ENCODE results near the gene HDAC4. TPM values are rescaled to one million over a fixed set of nuclear protein-coding genes. Genes with fewer than 3 reads are reported as not detected.

HDAC4 gene
- total RNA-seq, 1 donor from 2014 or later = 6.8 TPM

DNA sequence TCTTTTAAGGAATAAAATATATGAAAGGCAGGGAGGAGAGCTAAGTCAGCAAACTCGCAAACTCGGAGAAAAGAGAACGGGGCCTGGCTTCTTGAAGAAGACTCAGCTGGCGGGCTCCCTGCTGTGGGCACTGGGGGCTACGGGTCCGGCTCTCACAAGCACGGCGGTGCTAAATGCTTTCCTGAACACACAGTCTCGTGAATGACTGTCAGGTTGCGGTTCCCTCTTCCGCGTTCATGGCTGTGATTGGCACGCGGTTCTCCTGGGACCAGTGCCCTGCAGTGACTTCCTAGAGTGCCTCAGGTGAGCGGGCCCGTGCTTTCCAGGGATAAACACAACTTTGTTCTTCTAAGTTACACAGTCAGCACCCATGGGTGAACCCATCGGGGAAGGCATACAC lies 208.4 kb downstream of the HDAC4 start:
- no peak for DNase-seq (ENCODE audit: low read depth, low spot score)

DNA sequence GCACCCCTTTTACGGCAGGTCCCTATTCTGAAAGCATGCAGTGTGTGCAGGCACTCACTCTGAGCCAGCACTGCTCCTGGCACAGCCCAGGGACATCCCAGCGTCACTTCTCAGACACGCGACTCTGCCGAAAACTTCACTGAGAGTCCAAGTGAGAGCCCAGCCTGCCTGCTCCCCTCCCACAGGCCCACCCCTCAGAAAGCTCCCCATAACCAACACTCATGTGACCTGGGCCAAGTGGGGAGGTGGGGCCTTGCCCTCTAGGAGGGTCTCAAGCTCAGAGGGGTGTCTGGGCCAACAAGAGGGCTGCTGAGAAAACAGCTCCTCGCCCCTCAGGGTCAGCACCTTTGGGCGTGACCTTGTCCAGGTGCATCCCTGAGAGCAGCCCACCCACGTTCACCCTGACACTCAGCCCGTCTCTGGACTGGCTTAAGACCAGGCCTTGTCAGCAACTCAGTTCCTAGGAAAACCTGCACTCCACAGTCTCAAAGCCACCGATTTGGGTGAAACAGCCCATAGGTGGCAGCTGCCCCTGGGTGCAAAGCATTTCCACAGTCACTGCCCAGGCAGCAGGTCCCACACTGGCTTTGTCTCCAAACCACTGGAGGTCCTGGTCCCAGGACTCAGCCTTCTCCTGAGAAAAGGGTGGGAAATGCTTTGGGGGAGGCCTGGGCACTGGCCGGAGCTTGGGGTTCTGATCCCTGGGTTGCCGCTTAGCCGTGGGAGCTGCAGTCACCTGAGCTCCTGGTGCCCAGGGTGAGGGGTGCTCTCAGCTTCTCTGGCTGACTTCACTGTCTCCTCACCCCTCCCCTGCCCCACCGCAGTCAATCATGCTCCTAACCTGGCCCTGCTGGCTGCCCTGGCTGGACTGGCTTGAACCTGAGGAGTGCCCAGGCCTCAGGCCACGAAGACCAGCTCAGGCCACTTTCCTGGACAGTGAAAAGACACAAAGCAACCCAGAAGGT lies 209.6 kb downstream of the HDAC4 start:
- no peak for DNase-seq (ENCODE audit: low read depth, low spot score)

DNA sequence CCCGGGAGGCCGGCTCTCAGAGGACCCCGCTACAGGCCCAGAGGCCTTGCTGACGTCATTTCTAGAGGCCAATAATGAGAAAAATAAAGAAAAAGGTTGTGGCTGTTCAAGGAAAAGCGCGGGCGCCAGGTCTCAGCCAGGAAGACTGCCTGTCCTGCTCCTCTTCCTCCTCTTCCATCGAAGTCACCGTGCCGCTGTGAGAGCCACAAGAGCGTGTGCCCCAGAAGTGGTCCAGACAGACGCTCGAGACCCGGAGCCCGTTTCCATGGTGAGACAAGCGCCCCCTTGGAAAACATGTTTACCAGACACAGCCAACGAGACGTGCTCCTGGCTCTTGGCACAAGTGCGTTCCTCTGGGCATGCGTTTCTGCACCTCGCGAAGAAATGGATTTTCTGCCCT lies 210.5 kb downstream of the HDAC4 start:
- DNase-seq (ENCODE audit: low read depth, low spot score) = no peak

DNA sequence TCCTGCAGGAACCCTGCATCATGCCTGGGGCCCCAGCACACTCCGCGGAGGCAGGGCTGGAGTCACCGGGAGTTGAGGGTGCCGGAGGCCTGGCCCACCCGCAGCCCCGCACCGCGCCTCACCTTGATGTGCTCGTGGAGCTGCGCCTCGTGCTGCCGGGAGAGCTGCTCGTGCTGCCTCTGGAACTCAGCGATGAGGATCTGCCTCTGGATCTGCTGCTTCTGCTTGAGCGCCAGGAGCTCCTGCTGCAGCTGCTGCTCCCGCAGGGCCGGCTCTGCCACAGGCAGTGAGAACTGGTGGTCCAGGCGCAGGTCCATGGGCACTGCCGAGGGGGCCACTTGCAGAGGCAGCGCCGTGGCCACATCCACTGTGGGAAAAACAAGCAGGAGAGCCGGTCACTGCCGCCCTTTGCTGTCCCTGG lies 211.1 kb downstream of the HDAC4 start:
- DNase-seq (ENCODE audit: low read depth, low spot score) = no peak

DNA sequence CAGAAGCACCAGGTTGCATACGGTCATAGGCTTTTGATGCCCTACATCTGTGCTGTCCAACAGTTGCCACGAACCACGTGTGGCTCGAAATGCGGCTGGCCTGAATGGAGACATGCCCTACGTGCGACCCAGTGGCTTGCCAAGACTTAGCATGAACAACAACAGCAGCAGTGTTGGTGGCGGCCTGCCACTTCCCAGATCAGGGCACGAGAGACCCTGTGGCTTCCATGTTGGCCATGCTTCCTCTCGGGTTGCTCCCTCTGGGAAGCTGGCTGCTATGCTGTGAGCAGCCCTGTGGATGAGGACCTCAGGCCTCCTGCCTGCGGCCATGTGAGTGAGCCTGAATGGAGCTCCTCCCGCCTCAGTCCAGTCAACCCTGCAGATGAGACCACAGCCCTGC lies 212.3 kb downstream of the HDAC4 start:
- DNase-seq (ENCODE audit: low read depth, low spot score) = no peak

DNA sequence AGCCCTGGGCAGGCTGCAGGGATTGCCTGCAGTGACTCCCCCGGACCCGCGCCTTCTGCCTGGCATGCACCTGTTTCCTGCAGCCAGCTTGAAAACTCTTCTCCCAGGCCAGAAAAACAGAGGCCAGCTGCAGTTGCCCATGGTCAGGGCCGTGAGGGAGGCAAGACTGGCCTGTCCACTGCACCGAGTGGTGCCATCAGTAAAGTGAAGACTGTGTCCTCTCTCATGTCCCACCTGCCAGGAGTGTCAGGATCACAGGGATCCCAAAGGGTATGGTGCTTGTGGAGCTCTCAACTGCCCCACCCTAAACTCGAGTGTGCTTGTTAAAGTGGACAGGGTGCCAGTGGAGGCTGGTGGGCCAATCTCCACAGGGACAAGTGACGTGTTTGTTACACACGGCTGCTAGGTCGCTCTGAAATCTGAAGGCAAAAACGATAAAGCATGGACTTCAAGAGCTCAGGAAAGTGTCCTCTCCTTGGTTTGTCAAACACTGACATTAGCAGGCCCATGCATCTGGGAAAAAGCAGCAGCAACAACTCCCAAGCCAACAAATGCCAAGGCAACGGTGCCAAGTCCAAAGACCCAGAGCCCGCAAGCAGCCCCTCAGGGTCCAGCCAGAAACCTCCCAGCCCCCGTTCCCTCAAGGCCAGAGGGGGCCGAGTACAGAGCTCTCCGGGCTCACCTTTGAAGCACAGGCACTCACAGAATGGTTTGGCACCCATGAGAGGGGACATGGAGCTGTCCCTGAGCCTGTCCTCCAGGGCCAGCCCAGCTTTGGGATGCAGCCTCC lies 213.2 kb downstream of the HDAC4 start:
- no peak for DNase-seq (ENCODE audit: low read depth, low spot score)

DNA sequence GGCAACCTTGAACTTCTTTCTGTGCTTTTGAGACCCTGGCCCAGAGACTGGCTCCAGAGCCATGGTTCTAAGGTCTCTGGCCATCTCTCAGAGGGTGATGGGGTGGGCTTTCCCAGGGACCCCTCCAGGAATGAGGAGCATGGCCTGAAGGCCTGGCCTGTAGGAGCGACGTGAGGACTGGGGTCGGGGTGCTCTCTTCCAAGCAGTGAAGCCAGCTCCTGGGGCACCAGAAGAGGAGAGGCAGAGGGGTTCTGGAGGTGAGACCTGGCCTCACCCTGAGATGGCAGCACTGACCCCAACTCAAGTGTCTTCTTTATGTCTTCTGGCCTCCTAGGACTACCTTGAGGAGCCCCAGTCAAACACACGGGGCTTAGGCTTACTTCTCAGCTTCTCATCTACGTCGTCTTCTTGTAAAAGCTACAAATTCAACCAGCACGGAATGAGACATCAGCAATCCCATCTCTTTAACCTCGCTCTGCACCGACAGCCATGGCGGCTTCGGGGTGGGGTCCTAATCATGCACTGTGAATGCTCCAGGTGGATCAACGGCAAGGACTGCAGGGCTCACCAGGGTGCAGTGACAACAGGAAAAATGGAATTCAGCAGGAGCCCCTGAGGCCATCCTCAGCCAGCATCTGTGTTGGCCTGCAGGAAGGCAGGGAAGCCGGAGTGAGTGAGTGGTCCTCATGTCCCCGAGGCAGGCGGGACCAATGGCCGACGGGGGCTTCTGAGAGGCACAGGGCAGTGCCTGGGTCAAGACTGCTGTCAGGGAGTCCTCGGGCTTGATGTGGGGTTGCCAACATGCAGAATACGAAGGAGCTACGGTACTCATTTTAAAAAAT lies 214.1 kb downstream of the HDAC4 start:
- DNase-seq (ENCODE audit: low read depth, low spot score) = no peak

DNA sequence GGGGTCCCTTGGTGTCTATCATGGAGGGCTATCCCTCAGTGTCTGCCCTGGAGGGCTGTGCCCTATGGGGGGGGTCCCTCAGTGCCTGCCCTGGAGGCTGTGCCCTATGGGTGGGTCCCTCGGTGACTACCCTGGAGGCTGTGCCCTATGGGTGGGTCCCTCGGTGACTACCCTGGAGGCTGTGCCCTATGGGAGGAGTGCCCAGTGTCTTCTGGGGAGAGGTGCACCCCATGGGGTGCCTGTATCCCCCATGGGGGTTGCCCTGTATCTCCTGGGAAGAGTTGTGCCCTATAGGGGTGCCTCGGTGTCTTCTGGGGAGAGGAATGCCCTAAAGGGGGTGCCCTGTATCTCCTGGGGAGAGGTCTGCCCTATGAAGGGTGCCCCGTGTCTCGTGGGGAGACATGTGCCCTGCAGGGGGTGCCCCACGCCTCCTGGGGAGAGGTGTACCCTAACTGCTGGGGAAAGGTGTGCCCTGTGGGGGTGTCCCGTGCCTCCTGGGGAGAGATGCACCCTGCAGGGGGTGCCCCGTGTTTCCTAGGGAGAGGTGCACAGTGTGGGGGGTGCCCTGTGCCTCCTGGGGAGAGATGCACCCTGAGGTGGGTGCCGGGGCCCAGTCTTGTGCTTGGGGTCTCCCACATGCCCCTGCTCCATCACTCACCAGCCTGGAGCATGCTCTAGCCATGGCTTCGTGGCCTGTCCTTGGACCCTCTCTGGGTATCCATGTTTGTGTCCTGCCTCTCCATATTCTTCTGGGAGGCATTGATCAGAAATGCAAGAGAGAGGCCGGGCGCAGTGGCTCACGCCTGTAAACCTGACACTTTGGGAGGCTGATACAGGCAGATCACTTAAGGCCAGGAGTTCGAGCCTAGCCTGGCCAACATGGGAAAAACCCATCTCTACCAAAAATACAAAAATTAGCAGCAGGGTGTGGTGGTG lies 215.6 kb downstream of the HDAC4 start:
- no peak for DNase-seq (ENCODE audit: low read depth, low spot score)

DNA sequence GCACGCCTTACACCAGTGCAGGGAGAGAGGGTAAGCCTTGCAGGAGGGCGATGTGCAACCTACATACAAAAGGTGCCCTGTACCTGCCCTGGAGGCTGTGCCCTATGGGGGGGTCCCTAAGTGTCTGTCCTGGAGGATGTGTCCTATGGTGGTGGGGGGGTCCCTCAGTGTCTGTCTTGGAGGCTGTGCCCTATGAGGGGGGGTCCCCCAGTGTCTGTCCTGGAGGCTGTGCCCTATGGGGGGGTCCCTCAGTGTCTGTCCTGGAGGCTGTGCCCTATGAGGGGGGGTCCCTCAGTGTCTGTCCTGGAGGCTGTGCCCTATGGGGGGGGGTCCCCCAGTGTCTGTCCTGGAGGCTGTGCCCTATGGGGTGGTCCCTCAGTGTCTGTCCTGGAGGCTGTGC lies 216.6 kb downstream of the HDAC4 start:
- DNase-seq (ENCODE audit: low read depth, low spot score) = no peak

DNA sequence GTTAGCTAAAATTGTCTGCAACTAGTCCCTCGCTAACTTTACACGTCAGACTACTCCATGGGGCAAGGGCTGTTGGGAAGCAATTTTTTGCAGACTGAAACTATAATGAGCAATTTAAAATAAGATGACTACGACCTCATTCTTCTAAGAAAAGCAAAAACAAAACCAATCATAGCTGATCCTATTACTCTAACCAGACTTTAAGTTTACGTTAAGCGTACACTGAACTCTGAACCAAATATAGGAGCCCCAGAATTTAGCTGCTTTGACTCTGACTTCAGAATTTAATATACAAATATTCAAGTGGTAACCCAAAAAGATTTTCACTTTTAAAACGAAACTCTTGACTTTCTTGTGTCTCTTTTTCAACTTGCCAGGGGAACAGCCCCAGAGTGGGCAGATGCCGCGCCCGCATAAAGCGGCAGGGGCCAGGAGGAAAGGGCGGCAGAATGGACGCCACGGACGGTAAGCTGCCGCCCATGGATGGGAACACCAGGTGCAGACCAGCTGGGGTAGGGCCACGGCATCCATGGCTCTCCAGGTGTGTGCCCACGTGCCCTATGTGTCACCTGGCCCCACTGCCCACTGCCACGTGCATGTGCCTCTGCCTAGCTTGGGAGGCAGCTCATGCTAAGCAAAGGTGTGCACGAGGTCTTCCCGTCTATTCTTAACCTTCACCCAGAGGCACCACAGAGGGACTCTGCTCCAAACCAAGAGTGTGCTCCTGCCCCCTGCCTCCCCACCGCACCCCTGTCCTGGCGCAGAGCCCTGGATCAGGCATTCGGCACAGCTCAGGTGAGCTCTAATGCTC lies 217.6 kb downstream of the HDAC4 start:
- no peak for DNase-seq (ENCODE audit: low read depth, low spot score)

DNA sequence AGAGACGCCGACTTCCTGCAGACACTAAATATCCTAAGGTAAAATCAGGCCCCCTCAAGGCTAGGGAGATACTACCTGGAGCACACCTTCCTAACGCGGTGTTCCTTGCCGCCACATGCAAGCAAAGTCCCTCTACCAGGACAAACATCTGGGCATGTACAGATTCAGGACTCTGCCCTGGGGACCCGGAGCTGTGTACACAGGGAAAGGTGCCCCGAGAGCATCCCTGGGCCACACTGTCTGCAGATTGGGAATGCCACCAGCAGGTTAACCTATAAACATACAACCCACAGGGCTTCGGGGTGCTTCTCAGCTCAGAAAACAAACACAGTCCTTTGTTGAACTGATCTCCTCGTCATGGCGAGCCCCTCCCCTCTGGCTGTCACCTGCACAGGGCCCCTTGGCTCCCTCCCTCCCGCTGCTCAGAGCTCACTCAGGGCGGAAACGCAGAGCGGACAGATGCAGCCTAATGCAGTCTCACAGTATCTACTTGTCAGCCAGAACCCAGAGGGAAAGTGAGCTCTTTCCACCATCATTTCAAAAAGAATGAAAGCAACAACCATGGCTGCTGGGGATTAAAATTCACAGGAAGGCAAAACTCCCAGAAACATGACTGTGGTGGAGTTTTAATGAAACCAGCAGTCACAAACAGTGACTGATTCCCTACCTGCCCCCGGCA lies 218.8 kb downstream of the HDAC4 start:
- no peak for DNase-seq (ENCODE audit: low read depth, low spot score)

DNA sequence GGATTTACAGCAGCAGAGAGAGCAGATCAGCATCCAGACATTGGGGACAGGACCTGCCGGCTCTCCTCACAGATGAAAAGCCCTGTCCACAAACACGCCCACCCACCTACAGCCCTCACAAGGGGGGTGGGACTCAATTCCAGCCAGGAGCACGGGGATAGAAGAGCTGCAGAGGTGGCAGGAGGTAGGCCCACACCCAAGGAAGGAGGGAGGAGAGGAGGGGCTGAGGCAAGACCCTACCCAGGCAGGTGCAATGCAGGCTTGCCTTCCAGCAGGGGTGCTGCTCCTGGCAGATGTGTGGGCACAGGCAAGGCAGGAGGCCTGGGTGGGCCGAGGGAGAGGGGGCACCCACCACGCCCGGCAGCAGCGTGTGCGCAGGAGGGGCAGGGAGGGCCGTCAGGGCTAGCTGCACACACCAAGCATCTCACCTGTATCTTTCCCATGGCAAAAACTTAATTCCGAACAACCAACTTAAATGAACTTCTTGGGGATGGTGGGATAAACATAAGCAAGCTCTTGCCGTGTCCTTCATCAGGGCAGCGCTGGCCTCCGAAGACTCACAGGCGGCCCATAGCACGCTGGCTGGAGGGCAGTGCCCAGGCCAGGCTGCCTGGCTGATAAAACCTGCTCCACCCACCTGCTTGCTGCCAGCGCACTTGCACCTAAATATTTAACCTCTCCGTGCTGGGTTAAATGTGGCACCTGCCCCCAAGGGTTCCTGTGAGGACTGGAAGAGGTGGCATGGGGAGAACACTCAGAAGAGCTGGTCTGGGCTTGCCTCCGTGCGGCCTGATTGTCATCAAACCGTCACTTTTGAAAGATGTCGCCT lies 219.5 kb downstream of the HDAC4 start:
- DNase-seq (ENCODE audit: low read depth, low spot score) = no peak

DNA sequence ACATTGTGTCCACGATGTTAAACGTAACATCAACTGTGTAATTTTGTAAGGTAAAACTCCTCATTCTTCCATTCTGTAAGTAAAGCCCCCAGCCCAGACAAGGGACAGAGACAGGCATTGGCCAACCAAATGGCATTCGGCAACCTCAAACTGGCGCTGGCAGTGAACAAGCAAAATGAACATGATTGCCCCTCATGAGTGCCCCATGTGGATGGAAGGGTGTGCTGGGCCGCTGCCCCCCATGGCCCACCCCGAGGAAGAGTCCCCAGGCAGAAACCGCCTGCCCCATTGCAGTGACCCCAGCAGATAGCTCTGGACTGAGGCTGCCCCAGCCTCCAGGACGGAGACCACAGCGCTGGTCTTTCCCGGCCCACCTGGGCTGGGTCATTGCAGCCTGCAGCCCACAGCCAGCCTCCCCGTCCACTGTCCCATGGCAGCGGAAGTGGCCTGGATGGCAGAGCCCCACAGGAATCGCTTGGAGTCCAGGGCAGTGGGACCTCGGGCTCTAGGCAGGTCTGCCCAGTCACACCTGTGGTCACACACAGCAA lies 220.2 kb downstream of the HDAC4 start:
- DNase-seq (ENCODE audit: low read depth, low spot score) = no peak

DNA sequence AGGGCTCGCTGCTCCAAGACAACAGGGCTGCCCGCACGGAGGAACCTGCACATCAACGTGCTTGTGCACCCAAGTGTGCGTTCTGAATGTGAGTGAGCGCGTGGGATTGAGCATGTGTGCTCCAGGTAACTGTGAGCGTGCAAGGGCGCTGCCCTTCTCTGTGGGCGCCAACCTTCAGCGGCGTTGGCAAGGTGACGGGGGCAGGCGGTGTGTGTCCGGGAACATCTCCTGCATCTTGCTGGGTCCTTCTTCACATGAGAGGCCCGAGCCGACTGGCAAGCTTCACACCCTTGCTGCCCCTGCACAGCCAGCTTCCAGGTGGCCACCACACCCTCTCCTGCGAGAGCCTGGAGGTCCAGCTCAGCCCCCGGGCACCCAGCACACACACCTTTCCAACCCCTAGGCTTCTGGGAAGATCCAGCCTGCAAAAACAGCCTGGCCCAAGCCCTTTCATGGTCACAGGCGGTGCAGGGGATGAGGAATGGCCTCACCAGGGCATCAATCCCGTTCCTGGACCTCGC lies 220.9 kb downstream of the HDAC4 start:
- no peak for DNase-seq (ENCODE audit: low read depth, low spot score)

DNA sequence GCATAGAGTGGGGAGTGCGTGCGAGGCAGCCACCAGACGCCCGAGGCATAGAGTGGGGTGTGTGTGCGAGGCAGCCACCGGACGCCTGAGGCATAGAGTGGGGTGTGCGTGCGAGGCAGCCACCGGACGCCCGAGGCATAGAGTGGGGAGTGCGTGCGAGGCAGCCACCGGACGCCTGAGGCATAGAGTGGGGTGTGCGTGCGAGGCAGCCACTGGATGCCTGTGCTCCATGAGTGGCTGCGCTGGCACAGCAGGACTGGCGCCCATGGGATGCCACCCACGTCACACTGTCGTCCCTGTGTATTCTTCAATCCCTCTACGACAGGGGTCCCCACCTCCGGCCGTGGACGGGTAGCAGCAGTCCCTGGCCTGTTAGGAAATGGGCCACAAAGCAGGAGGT lies 221.9 kb downstream of the HDAC4 start:
- DNase-seq (ENCODE audit: low read depth, low spot score) = no peak

DNA sequence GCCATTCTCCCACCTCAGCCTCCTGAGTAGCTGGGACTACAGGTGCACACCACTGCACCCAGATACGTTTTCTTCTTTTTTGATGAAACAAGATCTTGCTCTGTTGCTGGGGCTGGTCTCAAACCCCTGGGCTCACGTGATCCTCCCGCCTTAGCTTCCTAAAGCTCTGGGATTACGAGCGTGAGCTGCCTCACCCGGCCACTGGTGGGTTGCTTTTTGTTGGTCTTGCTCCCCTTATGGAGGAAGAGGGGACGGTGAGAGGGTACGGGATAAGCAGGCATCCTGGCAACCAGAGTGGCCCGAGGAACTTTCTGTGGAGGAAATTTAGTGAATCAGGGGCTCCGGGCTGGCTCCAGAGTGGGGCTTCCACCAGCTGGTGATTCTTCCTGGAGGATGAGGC lies 222.3 kb downstream of the HDAC4 start:
- no peak for DNase-seq (ENCODE audit: low read depth, low spot score)

DNA sequence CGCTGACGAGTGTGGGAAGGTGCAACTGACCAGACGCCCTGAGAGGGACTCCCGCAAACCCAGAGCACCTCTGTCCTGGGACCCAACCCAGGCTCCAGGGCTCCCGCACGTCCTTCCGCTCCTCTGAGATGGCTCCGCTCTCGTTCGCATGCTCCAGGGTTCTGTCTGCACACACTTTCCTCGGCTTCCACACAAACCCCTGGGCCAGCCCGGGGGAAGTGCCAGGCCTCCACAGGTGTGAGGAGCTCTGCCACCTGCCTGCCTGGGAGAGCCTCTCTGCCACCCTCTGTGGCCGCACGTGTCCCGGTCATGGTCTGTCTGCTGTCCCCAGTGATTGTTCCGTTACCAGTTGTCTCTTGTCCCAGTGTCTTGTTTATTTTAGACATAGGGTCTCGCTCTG lies 222.9 kb downstream of the HDAC4 start:
- DNase-seq (ENCODE audit: low read depth, low spot score) = no peak

DNA sequence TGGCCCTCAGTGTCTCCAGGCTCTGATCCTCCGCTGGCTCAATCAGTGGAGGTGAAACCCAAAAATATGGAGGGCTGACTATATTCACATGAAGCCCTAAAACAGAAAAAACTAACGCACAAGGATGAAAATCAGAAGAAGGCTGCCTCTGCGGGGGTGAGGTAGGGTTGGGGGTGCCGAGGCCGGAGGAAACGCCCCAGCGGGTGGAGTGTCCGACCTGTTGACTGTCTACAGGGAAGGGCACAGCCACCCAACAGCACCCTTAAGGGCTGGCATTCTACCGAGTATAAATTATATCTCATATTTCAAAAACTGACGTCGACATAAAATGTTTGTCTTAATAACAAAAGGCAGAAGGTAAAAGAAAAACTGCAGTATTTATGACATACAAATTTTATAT lies 223.5 kb downstream of the HDAC4 start:
- DNase-seq (ENCODE audit: low read depth, low spot score) = no peak
